ENCODE measurements around the gene CLDN18. TPM values are rescaled to one million over a fixed set of nuclear protein-coding genes. Genes with fewer than 3 reads are reported as not detected.

CLDN18 gene
- total RNA-seq, 2 donors from 2014 or later = 0.57 TPM; not detected in 1

DNA sequence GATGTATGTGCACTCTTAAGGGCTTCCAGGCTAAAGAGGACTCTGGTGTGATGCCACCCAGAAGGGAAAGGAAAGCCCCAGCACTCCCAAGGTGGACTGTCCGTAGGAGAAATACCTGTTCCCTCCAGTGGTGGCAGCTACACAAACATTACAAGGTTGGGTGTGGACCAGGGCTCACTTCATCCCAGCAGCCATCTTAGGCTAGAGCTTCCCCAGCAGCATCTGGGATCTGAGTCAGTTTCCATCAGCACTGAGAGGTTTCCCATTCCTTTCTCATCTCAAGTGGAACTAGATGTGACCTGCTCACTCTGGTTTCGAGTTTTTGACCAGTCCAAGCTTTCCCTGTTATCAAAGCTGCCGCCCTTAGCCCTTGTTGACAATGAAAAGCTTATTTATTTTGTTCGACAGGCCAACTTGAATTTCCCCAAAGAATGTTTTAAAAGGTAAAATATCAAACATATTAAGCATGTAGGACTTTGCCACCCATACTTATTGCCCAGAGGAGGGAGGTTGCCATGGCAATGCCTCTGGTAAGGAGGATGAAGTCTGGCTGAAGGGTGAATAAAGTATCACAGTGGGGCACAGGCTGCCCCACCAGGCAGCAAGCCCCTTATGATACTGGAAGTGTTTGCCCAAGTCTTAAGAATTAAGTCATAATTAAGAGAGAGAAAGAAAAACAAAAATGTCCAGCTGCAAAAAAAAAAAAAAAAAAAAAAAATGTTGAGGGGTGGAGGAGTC is 28.9 kb downstream of the CLDN18 start:
- H3K27me3 ChIP-seq (replicated peaks; ENCODE audit: insufficient read depth) = no peaks in the 10 kb centered on the region
- no peak for DNase-seq (ENCODE audit: low spot score)
- TF ChIP-seq, protein P1, sequence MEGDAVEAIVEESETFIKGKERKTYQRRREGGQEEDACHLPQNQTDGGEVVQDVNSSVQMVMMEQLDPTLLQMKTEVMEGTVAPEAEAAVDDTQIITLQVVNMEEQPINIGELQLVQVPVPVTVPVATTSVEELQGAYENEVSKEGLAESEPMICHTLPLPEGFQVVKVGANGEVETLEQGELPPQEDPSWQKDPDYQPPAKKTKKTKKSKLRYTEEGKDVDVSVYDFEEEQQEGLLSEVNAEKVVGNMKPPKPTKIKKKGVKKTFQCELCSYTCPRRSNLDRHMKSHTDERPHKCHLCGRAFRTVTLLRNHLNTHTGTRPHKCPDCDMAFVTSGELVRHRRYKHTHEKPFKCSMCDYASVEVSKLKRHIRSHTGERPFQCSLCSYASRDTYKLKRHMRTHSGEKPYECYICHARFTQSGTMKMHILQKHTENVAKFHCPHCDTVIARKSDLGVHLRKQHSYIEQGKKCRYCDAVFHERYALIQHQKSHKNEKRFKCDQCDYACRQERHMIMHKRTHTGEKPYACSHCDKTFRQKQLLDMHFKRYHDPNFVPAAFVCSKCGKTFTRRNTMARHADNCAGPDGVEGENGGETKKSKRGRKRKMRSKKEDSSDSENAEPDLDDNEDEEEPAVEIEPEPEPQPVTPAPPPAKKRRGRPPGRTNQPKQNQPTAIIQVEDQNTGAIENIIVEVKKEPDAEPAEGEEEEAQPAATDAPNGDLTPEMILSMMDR (IDR thresholded peaks at IDR 0.05) = no peak
- TF ChIP-seq POLR2A (IDR thresholded peaks at IDR 0.05) (no peak), POLR2AphosphoS5 (IDR thresholded peaks at IDR 0.05) (no peak)
- H3K27ac ChIP-seq = no peak overlapping the region
- intact Hi-C loops (cut with DNase I) = no loop called here
- no peaks in the 10 kb centered on the region for H3K9me3 ChIP-seq
- H3K4me3 ChIP-seq = no peak overlapping the region
- WGBS = 83% methylated on average over 4 of the region's 4 CpGs
- H3K36me3 ChIP-seq = no peaks in the 10 kb centered on the region
- no peaks in the 10 kb centered on the region for H3K4me1 ChIP-seq (replicated peaks)

GRCh38 chr3:138042043-138042442 is 32.1 kb downstream of the CLDN18 start:
- 84% methylated on average over 2 of the region's 2 CpGs for WGBS
- H3K27ac ChIP-seq = no peak overlapping the region
- no peaks in the 10 kb centered on the region for H3K36me3 ChIP-seq

GRCh38 chr3:138043266-138044029 is 33.5 kb downstream of the CLDN18 start:
- Histone ChIP-seq H3K4me3 (no peak overlapping the region), H3K27ac (no peak overlapping the region), H3K27me3 (replicated peaks; ENCODE audit: insufficient read depth) (no peaks in the 10 kb centered on the region), H3K36me3 (no peaks in the 10 kb centered on the region), H3K9me3 (no peaks in the 10 kb centered on the region), H3K4me1 (replicated peaks) (no peaks in the 10 kb centered on the region)
- TF ChIP-seq, protein P1 (IDR thresholded peaks at IDR 0.05) = no peak
- TF ChIP-seq POLR2A (IDR thresholded peaks at IDR 0.05) (no peak), POLR2AphosphoS5 (IDR thresholded peaks at IDR 0.05) (no peak)
- DNase-seq (ENCODE audit: low spot score) = no peak
- 78% methylated on average over 3 of the region's 3 CpGs for WGBS
- intact Hi-C loops (cut with DNase I) = no loop called here

More at GRCh38 chr3:138042043-138042442, 32.1 kb downstream of the CLDN18 start:
- DNase-seq (ENCODE audit: low spot score) = no peak
- intact Hi-C loops (cut with DNase I) = no loop called here
- no peaks in the 10 kb centered on the region for H3K27me3 ChIP-seq (replicated peaks; ENCODE audit: insufficient read depth)
- no peak overlapping the region for H3K4me3 ChIP-seq
- no peak for TF ChIP-seq POLR2A (IDR thresholded peaks at IDR 0.05)
- no peaks in the 10 kb centered on the region for H3K4me1 ChIP-seq (replicated peaks)
- H3K9me3 ChIP-seq = no peaks in the 10 kb centered on the region

DNA sequence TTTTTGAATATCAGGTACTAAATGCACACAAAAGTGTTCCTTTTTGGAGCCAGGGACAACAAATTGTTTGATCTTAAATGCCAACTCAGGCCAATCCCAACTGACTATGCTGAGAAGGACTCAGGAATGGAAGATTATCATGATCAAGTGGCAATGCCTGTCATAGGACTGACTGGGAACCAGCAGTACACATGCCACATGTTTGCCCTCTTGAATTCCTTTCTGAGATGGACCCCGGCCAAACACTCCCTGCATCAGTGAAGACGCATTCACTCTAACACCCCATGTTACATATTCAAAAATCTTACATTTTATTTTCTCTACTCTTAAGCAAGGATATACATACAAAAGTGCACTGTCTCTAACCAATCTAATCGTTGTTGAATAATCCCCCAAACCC is 36.1 kb downstream of the CLDN18 start:
- no peak overlapping the region for H3K27ac ChIP-seq
- TF ChIP-seq POLR2AphosphoS5 (IDR thresholded peaks at IDR 0.05) = no peak
- TF ChIP-seq, protein P1 (IDR thresholded peaks at IDR 0.05) = no peak
- TF ChIP-seq POLR2A (IDR thresholded peaks at IDR 0.05) = no peak
- no peak overlapping the region for H3K4me3 ChIP-seq
- no peaks in the 10 kb centered on the region for H3K27me3 ChIP-seq (replicated peaks; ENCODE audit: insufficient read depth)
- H3K36me3 ChIP-seq = no peaks in the 10 kb centered on the region
- no peaks in the 10 kb centered on the region for H3K4me1 ChIP-seq (replicated peaks)
- 89% methylated on average over 3 of the region's 3 CpGs for WGBS
- intact Hi-C loops (cut with DNase I) = no loop called here
- no peaks in the 10 kb centered on the region for H3K9me3 ChIP-seq
- DNase-seq (ENCODE audit: low spot score) = no peak

DNA sequence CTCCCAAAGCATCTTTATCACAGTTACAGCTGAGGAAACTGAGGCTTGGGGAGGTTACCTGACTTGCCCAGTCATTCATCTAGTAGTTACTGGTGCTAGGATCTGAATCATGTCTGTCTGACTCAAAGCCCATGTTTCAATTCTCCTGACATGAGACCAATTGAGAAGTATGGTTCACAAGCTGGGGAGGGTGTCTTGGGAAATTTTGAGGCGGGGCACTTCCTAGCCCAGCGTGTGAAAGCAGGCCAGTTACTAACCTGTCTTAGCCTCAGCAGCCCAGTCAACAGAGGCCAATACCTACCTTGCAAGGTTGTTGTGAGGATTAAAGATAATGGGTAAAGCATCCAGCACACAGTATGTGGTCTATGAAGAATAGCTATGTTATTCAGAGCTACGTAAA is 37.0 kb downstream of the CLDN18 start:
- intact Hi-C loops (cut with DNase I) = no loop called here
- Histone ChIP-seq H3K36me3 (no peaks in the 10 kb centered on the region), H3K4me3 (no peak overlapping the region), H3K9me3 (no peaks in the 10 kb centered on the region), H3K27ac (no peak overlapping the region), H3K4me1 (replicated peaks) (no peaks in the 10 kb centered on the region), H3K27me3 (replicated peaks; ENCODE audit: insufficient read depth) (no peaks in the 10 kb centered on the region)
- 25% methylated on average over 3 of the region's 3 CpGs for WGBS
- DNase-seq (ENCODE audit: low spot score) = no peak
- no peak for TF ChIP-seq POLR2AphosphoS5 (IDR thresholded peaks at IDR 0.05)
- TF ChIP-seq, protein P1 (IDR thresholded peaks at IDR 0.05) = no peak
- no peak for TF ChIP-seq POLR2A (IDR thresholded peaks at IDR 0.05)

Measured in prostate gland (tissue), 2 donors.